H9 (cell line): ENCODE data around the gene TACC2. TPM values are rescaled to one million over a fixed set of nuclear protein-coding genes. Genes with fewer than 3 reads are reported as not detected.
A peak's percentile ranks its signal among the peaks of the same experiment; 100 is the strongest.

Experiments
- DNase-seq: peaks from one replicate; pipeline ENCODE4 v3.0.0-alpha.2; 2017
- H2AFZ ChIP-seq: one replicate; pipeline ENCODE4 v1.6.1; 2013; ENCODE audit warnings: mild to moderate bottlenecking, low read length, control low read depth, moderate library complexity
- H2AK5ac ChIP-seq: 2 replicates; pipeline ENCODE4 v1.6.1; 2013; ENCODE audit warnings: low read length, control low read depth, mixed read lengths; ENCODE audit not compliant: insufficient read length
- H2BK120ac ChIP-seq: one replicate; pipeline ENCODE4 v1.6.1; 2013; ENCODE audit warnings: low read depth, mild to moderate bottlenecking, low read length, control low read depth, inconsistent platforms; ENCODE audit not compliant: poor library complexity, severe bottlenecking
- H2BK12ac ChIP-seq: 2 replicates; pipeline ENCODE4 v1.6.1; 2013; ENCODE audit warnings: low read length, control low read depth, mixed read lengths, low read depth; ENCODE audit not compliant: insufficient read length
- H2BK15ac ChIP-seq: 2 replicates; pipeline ENCODE4 v1.6.1; 2013; ENCODE audit warnings: low read depth, low read length, control low read depth
- H2BK20ac ChIP-seq: one replicate; pipeline ENCODE4 v1.6.1; 2013; ENCODE audit warnings: low read depth, mild to moderate bottlenecking, low read length, control low read depth, inconsistent platforms; ENCODE audit not compliant: poor library complexity, severe bottlenecking
- H2BK5ac ChIP-seq: 2 replicates; pipeline ENCODE4 v1.6.1; 2013; ENCODE audit warnings: low read length, control low read depth, mixed read lengths; ENCODE audit not compliant: insufficient read length
- H3K14ac ChIP-seq: 2 replicates; pipeline ENCODE4 v1.6.1; 2013; ENCODE audit warnings: low read length, control low read depth; ENCODE audit not compliant: insufficient read depth
- H3K18ac ChIP-seq: 2 replicates; pipeline ENCODE4 v1.6.1; 2013; ENCODE audit warnings: low read depth, mild to moderate bottlenecking, mixed read lengths, low read length, control low read depth; ENCODE audit not compliant: insufficient read length
- H3K23ac ChIP-seq: 2 replicates; pipeline ENCODE4 v1.6.1; 2013; ENCODE audit warnings: low read length, control low read depth, mixed read lengths, low read depth; ENCODE audit not compliant: insufficient read length
- H3K23me2 ChIP-seq: 2 replicates; pipeline ENCODE4 v1.6.1; 2013; ENCODE audit warnings: low read depth, mild to moderate bottlenecking, mixed read lengths, low read length, control low read depth; ENCODE audit not compliant: insufficient read length, poor library complexity, severe bottlenecking
- H3K27ac ChIP-seq: 2 replicates; pipeline ENCODE4 v1.5.1; 2013; ENCODE audit warnings: low read length, control low read depth, mixed read lengths, low read depth; ENCODE audit not compliant: insufficient read length
- H3K27me3 ChIP-seq: 2 replicates; pipeline ENCODE4 v1.6.1; 2013; ENCODE audit warnings: low read length, control low read depth, inconsistent platforms; ENCODE audit not compliant: insufficient read depth
- H3K4ac ChIP-seq: 2 replicates; pipeline ENCODE4 v1.6.1; 2013; ENCODE audit warnings: low read depth, mild to moderate bottlenecking, control low read depth, inconsistent platforms, low read length, moderate library complexity
- H3K4me1 ChIP-seq: 2 replicates; pipeline ENCODE4 v1.6.1; 2013; ENCODE audit warnings: low read length, control low read depth, inconsistent platforms; ENCODE audit not compliant: insufficient read depth
- H3K4me2 ChIP-seq: 2 replicates; pipeline ENCODE4 v1.6.1; 2013; ENCODE audit warnings: low read length, control low read depth, mixed read lengths; ENCODE audit not compliant: insufficient read length, insufficient read depth
- H3K56ac ChIP-seq: 2 replicates; pipeline ENCODE4 v1.6.1; 2013; ENCODE audit warnings: low read depth, mild to moderate bottlenecking, mixed read lengths, low read length, control low read depth; ENCODE audit not compliant: insufficient read length
- H3K79me1 ChIP-seq: 2 replicates; pipeline ENCODE4 v1.6.1; 2013; ENCODE audit warnings: low read depth, mild to moderate bottlenecking, moderate library complexity, low read length, control low read depth, inconsistent platforms; ENCODE audit not compliant: insufficient read depth, poor library complexity, severe bottlenecking
- H3K79me2 ChIP-seq: 2 replicates; pipeline ENCODE4 v1.6.1; 2013; ENCODE audit warnings: low read length, control low read depth, inconsistent platforms; ENCODE audit not compliant: insufficient read depth
- H3K9ac ChIP-seq: 2 replicates; pipeline ENCODE4 v1.6.1; 2013; ENCODE audit warnings: low read length, control low read depth, mixed read lengths; ENCODE audit not compliant: insufficient read length; ENCODE audit errors: extremely low read depth
- H3K9me3 ChIP-seq: one replicate; pipeline ENCODE4 v1.6.1; 2013; ENCODE audit warnings: low read depth, low read length, inconsistent platforms; ENCODE audit not compliant: control insufficient read depth
- H3T11ph ChIP-seq: one replicate; pipeline ENCODE4 v1.6.1; 2013; ENCODE audit warnings: mild to moderate bottlenecking, low read length, control low read depth, inconsistent platforms
- H4K20me1 ChIP-seq: one replicate; pipeline ENCODE4 v1.6.1; 2013; ENCODE audit not compliant: control insufficient read depth, insufficient read length, insufficient read depth
- H4K5ac ChIP-seq: 2 replicates; pipeline ENCODE4 v1.6.1; 2013; ENCODE audit warnings: low read depth, mild to moderate bottlenecking, mixed read lengths, low read length, control low read depth; ENCODE audit not compliant: insufficient read length
- H4K8ac ChIP-seq: replicated peaks from 2 replicates; pipeline ENCODE4 v1.6.1; 2013; ENCODE audit warnings: low read length, control low read depth, mixed read lengths, low read depth; ENCODE audit not compliant: insufficient read length
- H4K91ac ChIP-seq: 2 replicates; pipeline ENCODE4 v1.6.1; 2013; ENCODE audit warnings: low read depth, mild to moderate bottlenecking, moderate library complexity, mixed read lengths, low read length, control low read depth; ENCODE audit not compliant: insufficient read length
- H3K27ac Mint-ChIP-seq, 3 experiments: 2 replicates in 2 of 3; 3 replicates in 1 of 3; pipeline ENCODE4 v1.8.0; 2020 to 2021; ENCODE audit warnings: mixed read lengths in 3 of 3, mild to moderate bottlenecking in 1 of 3, moderate library complexity in 1 of 3
- H3K27me3 Mint-ChIP-seq: 2 replicates; pipeline ENCODE4 v1.8.0; 2021; ENCODE audit warnings: low read depth, mild to moderate bottlenecking, moderate library complexity, mixed read lengths
- H3K36me3 Mint-ChIP-seq, 3 experiments: 2 replicates in 2 of 3; 3 replicates in 1 of 3; pipeline ENCODE4 v1.8.0; 2020 to 2021; ENCODE audit warnings: low read depth in 3 of 3, mixed read lengths in 3 of 3; ENCODE audit not compliant: insufficient read depth in 1 of 3
- H3K4me1 Mint-ChIP-seq, 2 experiments: 2 replicates each; pipeline ENCODE4 v1.8.0; 2020; ENCODE audit warnings: mixed read lengths in 2 of 2
- H3K4me3 Mint-ChIP-seq, 2 experiments: 2 replicates in 1 of 2; 3 replicates in 1 of 2; pipeline ENCODE4 v1.8.0; 2020 to 2021; ENCODE audit warnings: mild to moderate bottlenecking in 2 of 2, mixed read lengths in 2 of 2, moderate library complexity in 1 of 2
- H3K9me3 Mint-ChIP-seq, 2 experiments: 2 replicates in 1 of 2; 3 replicates in 1 of 2; pipeline ENCODE4 v1.8.0; 2020; ENCODE audit warnings: mild to moderate bottlenecking in 2 of 2, mixed read lengths in 2 of 2, moderate library complexity in 1 of 2
- CTCF ChIP-seq: fragments of 200-600 bp; sonication (generic); conservative IDR thresholded peaks from 3 replicates; pipeline ENCODE4 v1.8.0; 2021; ENCODE audit warnings: antibody characterized with exemption, mild to moderate bottlenecking
- WGBS: extraction: QIAGEN DNeasy Blood & Tissue Kit; methylation state at CpG from one replicate; pipeline ENCODE4 v1.1.7; 2013; ENCODE audit warnings: missing lambda C conversion rate, low lambda C conversion rate, mixed read lengths; ENCODE audit not compliant: insufficient read length; ENCODE audit errors: extremely low coverage; 5-methylcytosine and 5-hydroxymethylcytosine counted together
- total RNA-seq: library from RNA; stranded (reverse); gene quantifications from 2 replicates; pipeline ENCODE4 v1.2.1, GENCODE V29; 2021

TACC2 gene
- total RNA-seq, 1 experiment from 2014 or later: 58.1 TPM

GRCh38 chr10:122171302-122172075, 182.5 kb downstream of the TACC2 start:
- no peak for DNase-seq
- H2BK120ac ChIP-seq: no peak overlapping the region
- no peak overlapping the region for H2BK20ac ChIP-seq
- no peaks in the 10 kb centered on the region for H4K20me1 ChIP-seq
- H4K5ac ChIP-seq: no peak overlapping the region
- H3K27ac ChIP-seq: no peak overlapping the region
- no CpG with 5 or more reads among the region's 7 CpGs for WGBS
- no peaks in the 10 kb centered on the region for H3K9me3 ChIP-seq
- Mint-ChIP-seq H3K4me1 (peaks cover 82 to 84% of the 10 kb centered on the region in 2 experiments), H3K36me3 (peaks cover 0 to 11% (median 5%) of the 10 kb centered on the region in 3 experiments; a peak in 5 of 7 replicates), H3K27me3 (no peaks in the 10 kb centered on the region), H3K9me3 (no peaks in the 10 kb centered on the region), H3K4me3 (peak overlapping the region; percentile 24 to 61; a peak in 2 of 5 replicates), H3K27ac (peak overlapping the region; percentile 82 to 95 (median 90))
- no peak overlapping the region for H2AFZ ChIP-seq
- H4K8ac ChIP-seq: no peak overlapping the region
- H3K4me2 ChIP-seq: no peak overlapping the region
- no peak overlapping the region for H3K56ac ChIP-seq
- H3K27me3 ChIP-seq: no peaks in the 10 kb centered on the region
- no peak overlapping the region for H2BK15ac ChIP-seq
- H2AK5ac ChIP-seq: no peak overlapping the region
- no peak overlapping the region for H3K18ac ChIP-seq
- no peak overlapping the region for H3K4ac ChIP-seq
- no peak overlapping the region for H3K9ac ChIP-seq
- H4K91ac ChIP-seq: no peak overlapping the region
- no peak for TF ChIP-seq CTCF
- no peaks in the 10 kb centered on the region for H3K79me1 ChIP-seq
- H3K4me1 ChIP-seq: peaks cover 4% of the 10 kb centered on the region; the same call in 1 of the 2 replicates
- no peak overlapping the region for H2BK12ac ChIP-seq
- H2BK5ac ChIP-seq: no peak overlapping the region
- H3K23ac ChIP-seq: no peak overlapping the region
- peaks cover 9% of the 10 kb centered on the region; the same call in 1 of the 2 replicates for H3K79me2 ChIP-seq
- H3K23me2 ChIP-seq: no peaks in the 10 kb centered on the region
- H3T11ph ChIP-seq: no peak overlapping the region
- no peak overlapping the region for H3K14ac ChIP-seq
